Measurements from ENCODE around the gene ARSB.

The ARSB gene

GRCh38 chr5:78979909-78980308 is 5.2 kb downstream of the ARSB start:
- H2AFZ ChIP-seq (ENCODE audit: low read depth, low read length): no peak overlapping the region
- H3K4me3 ChIP-seq (ENCODE audit: low read length): peak overlapping the region; percentile 20
- no peak for TF ChIP-seq EZH2phosphoT487 (IDR thresholded peaks at IDR 0.05; ENCODE audit: low read depth)
- TF ChIP-seq, protein P1, sequence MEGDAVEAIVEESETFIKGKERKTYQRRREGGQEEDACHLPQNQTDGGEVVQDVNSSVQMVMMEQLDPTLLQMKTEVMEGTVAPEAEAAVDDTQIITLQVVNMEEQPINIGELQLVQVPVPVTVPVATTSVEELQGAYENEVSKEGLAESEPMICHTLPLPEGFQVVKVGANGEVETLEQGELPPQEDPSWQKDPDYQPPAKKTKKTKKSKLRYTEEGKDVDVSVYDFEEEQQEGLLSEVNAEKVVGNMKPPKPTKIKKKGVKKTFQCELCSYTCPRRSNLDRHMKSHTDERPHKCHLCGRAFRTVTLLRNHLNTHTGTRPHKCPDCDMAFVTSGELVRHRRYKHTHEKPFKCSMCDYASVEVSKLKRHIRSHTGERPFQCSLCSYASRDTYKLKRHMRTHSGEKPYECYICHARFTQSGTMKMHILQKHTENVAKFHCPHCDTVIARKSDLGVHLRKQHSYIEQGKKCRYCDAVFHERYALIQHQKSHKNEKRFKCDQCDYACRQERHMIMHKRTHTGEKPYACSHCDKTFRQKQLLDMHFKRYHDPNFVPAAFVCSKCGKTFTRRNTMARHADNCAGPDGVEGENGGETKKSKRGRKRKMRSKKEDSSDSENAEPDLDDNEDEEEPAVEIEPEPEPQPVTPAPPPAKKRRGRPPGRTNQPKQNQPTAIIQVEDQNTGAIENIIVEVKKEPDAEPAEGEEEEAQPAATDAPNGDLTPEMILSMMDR (IDR thresholded peaks at IDR 0.05; ENCODE audit: low read depth, low read length): no peak
- no peaks in the 10 kb centered on the region for H3K27me3 ChIP-seq (ENCODE audit: low read depth, low read length)
- H3K79me2 ChIP-seq (ENCODE audit: low read length): peaks cover 61% of the 10 kb centered on the region
- peaks cover 61% of the 10 kb centered on the region for H3K4me1 ChIP-seq (ENCODE audit: low read length)
- H3K9me3 ChIP-seq (ENCODE audit: insufficient read depth, low read length): 0 out of 2 replicates have a peak, but pooled peaks cover 3% of the 10 kb centered on the region
- peak overlapping the region; percentile 55 for H3K4me2 ChIP-seq (ENCODE audit: low read length)
- H3K9ac ChIP-seq (ENCODE audit: low read length): peak overlapping the region; percentile 26; the same call in 1 of the 2 replicates
- no peaks in the 10 kb centered on the region for H4K20me1 ChIP-seq (ENCODE audit: insufficient read depth, low read length)
- peaks cover 21% of the 10 kb centered on the region for H3K36me3 ChIP-seq (replicated peaks; ENCODE audit: low read depth, low read length)
- H3K27ac ChIP-seq (ENCODE audit: low read length): peak overlapping the region; percentile 74

DNA sequence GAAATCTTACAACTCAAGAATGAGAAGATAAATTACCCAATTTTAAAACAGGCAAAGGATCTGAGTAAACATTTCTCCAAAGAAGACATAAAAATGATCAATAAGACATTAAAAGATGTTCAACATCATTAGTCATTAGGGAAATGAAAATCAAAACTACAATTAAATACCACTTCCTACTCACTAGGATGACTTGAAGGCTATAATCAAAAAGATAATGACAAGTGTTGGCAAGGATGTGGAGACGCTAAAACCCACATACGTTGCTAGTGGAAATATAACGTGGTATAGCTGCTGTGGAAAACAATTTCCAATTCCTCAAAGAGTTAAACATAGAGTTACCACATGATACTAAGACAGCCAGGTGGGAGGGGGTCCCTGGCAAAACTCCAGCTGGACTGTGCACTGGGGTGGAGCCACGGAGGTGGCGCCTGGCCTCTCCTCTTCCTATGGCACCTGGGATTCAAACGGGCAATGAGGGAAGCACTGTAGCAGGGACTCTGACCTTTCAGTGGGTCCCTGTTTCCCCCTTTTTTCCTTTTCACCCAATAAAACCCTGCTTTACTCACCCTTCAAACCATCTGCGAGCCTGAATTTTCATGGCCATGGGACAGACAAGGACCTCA is 5.9 kb downstream of the ARSB start:
- Histone ChIP-seq H3K9ac (ENCODE audit: low read length) (no peak overlapping the region), H3K27me3 (ENCODE audit: low read depth, low read length) (no peaks in the 10 kb centered on the region)
- TF ChIP-seq, protein P1 (IDR thresholded peaks at IDR 0.05; ENCODE audit: low read depth, low read length): no peak

DNA sequence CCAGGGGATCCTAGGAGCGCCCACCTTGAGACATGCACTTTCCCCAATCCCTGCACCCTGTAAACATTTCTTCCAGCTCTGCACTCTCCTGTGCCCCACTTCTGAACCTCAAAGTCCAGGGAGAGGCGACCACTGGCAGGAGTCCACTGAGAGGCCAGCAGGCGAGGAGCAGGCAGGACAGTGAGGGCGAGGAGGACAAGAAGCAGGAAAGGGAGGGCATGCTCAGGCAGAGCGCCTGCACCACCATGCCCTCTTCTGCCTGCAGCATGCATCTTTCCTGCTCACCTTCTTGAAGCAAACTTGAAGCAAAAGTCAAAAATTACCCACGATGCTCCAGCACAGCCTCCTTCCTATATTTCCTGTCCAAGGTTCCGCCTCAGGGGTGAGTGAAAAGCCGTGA is 10.1 kb downstream of the ARSB start:
- H3K4me1 ChIP-seq (ENCODE audit: low read length): peaks cover 39% of the 10 kb centered on the region
- H3K4me2 ChIP-seq (ENCODE audit: low read length): no peak overlapping the region
- H3K27me3 ChIP-seq (ENCODE audit: low read depth, low read length): no peaks in the 10 kb centered on the region
- peaks cover 6% of the 10 kb centered on the region for H4K20me1 ChIP-seq (ENCODE audit: insufficient read depth, low read length)
- H3K9ac ChIP-seq (ENCODE audit: low read length): no peak overlapping the region
- no peak for TF ChIP-seq EZH2phosphoT487 (IDR thresholded peaks at IDR 0.05; ENCODE audit: low read depth)
- TF ChIP-seq, protein P1 (IDR thresholded peaks at IDR 0.05; ENCODE audit: low read depth, low read length): no peak
- peaks cover 14% of the 10 kb centered on the region for H3K36me3 ChIP-seq (replicated peaks; ENCODE audit: low read depth, low read length)
- no peak overlapping the region for H3K27ac ChIP-seq (ENCODE audit: low read length)
- no peak overlapping the region for H3K4me3 ChIP-seq (ENCODE audit: low read length)
- peaks cover 48% of the 10 kb centered on the region for H3K79me2 ChIP-seq (ENCODE audit: low read length)
- H3K9me3 ChIP-seq (ENCODE audit: insufficient read depth, low read length): 0 out of 2 replicates have a peak, but pooled peaks cover 3% of the 10 kb centered on the region
- H2AFZ ChIP-seq (ENCODE audit: low read depth, low read length): no peak overlapping the region

More for the DNA sequence above, 5.9 kb downstream of the ARSB start:
- Histone ChIP-seq H3K4me2 (ENCODE audit: low read length) (peak overlapping the region; percentile 20; the same call in 1 of the 2 replicates), H3K36me3 (replicated peaks; ENCODE audit: low read depth, low read length) (peaks cover 21% of the 10 kb centered on the region), H3K27ac (ENCODE audit: low read length) (peak overlapping the region; percentile 74), H4K20me1 (ENCODE audit: insufficient read depth, low read length) (no peaks in the 10 kb centered on the region), H3K9me3 (ENCODE audit: insufficient read depth, low read length) (0 out of 2 replicates have a peak, but pooled peaks cover 3% of the 10 kb centered on the region), H3K4me3 (ENCODE audit: low read length) (no peak overlapping the region), H3K4me1 (ENCODE audit: low read length) (peaks cover 61% of the 10 kb centered on the region), H3K79me2 (ENCODE audit: low read length) (peaks cover 60% of the 10 kb centered on the region), H2AFZ (ENCODE audit: low read depth, low read length) (no peak overlapping the region)

DNA sequence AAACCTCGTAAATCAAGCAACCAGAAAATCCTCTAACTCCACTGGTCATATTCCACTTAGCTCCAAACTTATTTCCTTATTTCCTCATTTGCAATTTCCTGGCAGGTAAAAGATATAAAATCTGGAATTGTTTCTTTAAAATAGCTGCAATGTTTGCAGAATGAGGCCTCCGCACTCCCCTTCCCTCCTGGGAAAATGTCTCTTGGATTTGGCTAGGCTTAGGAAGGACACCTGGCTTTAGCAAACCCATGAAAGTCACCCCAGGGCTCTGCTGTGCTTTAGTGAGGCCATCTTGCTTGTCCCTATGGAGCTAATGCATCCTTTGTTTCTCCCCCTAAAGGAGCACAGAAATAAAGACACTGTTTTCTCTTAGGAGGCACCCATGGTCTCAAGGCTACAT is 10.5 kb downstream of the ARSB start:
- Histone ChIP-seq H4K20me1 (ENCODE audit: insufficient read depth, low read length) (peaks cover 6% of the 10 kb centered on the region), H3K79me2 (ENCODE audit: low read length) (peaks cover 46% of the 10 kb centered on the region), H3K4me1 (ENCODE audit: low read length) (peaks cover 34% of the 10 kb centered on the region), H3K36me3 (replicated peaks; ENCODE audit: low read depth, low read length) (peaks cover 12% of the 10 kb centered on the region), H2AFZ (ENCODE audit: low read depth, low read length) (no peak overlapping the region), H3K4me3 (ENCODE audit: low read length) (no peak overlapping the region), H3K27me3 (ENCODE audit: low read depth, low read length) (no peaks in the 10 kb centered on the region), H3K4me2 (ENCODE audit: low read length) (no peak overlapping the region), H3K9ac (ENCODE audit: low read length) (no peak overlapping the region), H3K27ac (ENCODE audit: low read length) (no peak overlapping the region), H3K9me3 (ENCODE audit: insufficient read depth, low read length) (0 out of 2 replicates have a peak, but pooled peaks cover 3% of the 10 kb centered on the region)
- TF ChIP-seq, protein P1 (IDR thresholded peaks at IDR 0.05; ENCODE audit: low read depth, low read length): no peak
